ENCODE measurements around the gene HIF3A.

DNA sequence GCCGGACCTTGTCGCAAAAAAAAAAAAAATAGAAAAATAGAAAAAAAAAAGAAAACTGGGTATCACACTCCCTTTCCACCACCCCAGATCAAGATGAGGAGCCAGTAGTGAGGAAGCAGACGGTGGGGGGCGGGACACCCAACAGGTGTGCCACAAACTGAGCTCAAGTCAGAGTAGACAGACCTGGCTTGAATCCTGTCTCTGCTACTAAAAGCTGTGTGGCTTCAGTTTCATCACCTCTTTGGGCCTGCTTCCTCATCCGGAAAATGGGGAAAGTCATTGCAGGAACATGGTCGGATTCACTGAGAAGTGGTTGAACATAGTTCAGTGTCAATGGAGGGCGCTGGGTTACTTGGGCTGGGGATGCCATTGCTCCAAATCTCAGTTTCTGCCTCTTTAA is 2.9 kb downstream of the HIF3A start:
- TF ChIP-seq, protein P1, sequence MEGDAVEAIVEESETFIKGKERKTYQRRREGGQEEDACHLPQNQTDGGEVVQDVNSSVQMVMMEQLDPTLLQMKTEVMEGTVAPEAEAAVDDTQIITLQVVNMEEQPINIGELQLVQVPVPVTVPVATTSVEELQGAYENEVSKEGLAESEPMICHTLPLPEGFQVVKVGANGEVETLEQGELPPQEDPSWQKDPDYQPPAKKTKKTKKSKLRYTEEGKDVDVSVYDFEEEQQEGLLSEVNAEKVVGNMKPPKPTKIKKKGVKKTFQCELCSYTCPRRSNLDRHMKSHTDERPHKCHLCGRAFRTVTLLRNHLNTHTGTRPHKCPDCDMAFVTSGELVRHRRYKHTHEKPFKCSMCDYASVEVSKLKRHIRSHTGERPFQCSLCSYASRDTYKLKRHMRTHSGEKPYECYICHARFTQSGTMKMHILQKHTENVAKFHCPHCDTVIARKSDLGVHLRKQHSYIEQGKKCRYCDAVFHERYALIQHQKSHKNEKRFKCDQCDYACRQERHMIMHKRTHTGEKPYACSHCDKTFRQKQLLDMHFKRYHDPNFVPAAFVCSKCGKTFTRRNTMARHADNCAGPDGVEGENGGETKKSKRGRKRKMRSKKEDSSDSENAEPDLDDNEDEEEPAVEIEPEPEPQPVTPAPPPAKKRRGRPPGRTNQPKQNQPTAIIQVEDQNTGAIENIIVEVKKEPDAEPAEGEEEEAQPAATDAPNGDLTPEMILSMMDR (IDR thresholded peaks at IDR 0.05), result no peak
- TF ChIP-seq POLR2A (IDR thresholded peaks at IDR 0.05), result no peak
